GM12865 (cell line): ENCODE measurements around the gene CCNF.

Source experiments
- DNase-seq: peaks from one replicate; pipeline ENCODE4 v3.0.0; 2010; ENCODE audit warnings: low read depth
- H3K4me3 ChIP-seq: 2 replicates; pipeline ENCODE4 v1.5.1; 2011; ENCODE audit warnings: mild to moderate bottlenecking, low read depth, low read length, control low read depth
- CTCF ChIP-seq: IDR thresholded peaks from 2 replicates; pipeline ENCODE4 v1.5.1; 2011; ENCODE audit warnings: low read length, control low read depth, low read depth, inconsistent platforms; ENCODE audit not compliant: insufficient read depth; ENCODE audit errors: missing control alignments

Gene CCNF

DNA sequence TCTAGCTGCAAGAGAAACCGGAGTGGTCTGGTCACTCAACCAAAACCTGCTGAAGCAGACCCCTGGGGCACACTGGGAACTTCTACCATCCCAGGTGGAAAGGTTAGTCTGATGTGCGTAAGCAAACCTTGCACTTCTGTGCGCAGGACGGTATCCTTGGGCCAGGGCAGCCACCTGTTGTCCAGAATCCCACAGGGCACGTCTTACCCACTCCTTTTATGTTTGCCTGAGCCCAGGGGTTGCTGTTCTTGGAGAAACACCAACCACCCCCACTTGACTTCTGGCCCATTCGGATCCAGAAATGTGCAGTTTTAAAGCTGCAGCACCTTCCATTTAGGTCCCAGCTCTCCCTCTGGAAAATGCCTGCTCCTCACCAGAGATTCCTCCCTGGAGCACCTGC lies 64.4 kb downstream of the CCNF start:
- H3K4me3 ChIP-seq: no peak overlapping the region
- DNase-seq: no peak
- TF ChIP-seq CTCF: no peak

GRCh38 chr16:2494616-2495015 lies 65.4 kb downstream of the CCNF start:
- no peak for DNase-seq
- TF ChIP-seq CTCF: no peak
- H3K4me3 ChIP-seq: no peak overlapping the region

DNA sequence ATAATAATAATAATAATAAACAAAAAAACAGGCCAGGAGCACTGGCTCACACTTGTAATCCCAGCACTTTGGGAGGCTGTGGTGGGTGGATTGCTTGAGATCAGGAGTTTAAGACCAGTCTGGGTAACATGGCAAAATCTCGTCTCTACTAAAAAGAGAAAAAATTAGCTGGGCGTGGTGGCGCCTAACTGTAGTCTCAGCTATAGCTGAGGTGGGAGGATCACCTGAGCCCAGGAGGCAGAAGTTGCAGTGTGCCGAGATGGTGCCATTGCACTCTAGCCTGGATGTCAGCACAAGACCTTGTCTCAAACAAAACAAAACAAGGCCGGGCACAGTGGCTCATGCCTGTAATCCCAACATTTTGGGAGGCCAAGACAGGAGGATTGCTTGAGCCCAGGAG lies 65.8 kb downstream of the CCNF start:
- DNase-seq: no peak
- TF ChIP-seq CTCF: no peak
- H3K4me3 ChIP-seq: no peak overlapping the region

DNA sequence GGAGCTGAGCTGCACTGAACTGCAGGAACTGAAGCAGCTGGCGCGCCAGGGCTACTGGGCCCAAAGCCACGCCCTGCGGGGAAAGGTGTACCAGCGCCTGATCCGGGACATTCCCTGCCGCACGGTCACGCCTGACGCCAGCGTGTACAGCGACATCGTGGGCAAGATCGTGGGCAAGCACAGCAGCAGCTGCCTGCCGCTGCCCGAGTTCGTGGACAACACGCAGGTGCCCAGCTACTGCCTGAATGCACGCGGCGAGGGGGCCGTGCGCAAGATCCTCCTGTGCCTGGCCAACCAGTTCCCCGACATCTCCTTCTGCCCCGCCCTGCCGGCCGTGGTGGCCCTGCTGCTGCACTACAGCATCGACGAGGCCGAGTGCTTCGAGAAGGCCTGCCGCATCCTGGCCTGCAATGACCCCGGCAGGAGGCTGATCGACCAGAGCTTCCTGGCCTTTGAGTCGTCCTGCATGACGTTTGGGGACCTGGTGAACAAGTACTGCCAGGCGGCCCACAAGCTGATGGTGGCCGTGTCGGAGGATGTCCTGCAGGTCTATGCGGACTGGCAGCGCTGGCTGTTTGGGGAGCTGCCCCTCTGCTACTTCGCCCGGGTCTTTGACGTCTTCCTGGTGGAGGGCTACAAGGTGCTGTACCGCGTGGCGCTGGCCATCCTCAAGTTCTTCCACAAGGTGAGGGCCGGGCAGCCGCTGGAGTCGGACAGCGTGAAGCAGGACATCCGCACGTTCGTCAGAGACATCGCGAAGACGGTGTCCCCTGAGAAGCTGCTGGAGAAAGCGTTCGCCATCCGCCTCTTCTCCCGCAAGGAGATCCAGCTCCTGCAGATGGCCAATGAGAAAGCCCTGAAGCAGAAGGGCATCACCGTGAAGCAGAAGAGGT lies 67.2 kb downstream of the CCNF start:
- no peak for DNase-seq
- H3K4me3 ChIP-seq: no peak overlapping the region
- no peak for TF ChIP-seq CTCF

GRCh38 chr16:2497116-2497630 lies 67.9 kb downstream of the CCNF start:
- DNase-seq: no peak
- TF ChIP-seq CTCF: no peak
- H3K4me3 ChIP-seq: no peak overlapping the region

DNA sequence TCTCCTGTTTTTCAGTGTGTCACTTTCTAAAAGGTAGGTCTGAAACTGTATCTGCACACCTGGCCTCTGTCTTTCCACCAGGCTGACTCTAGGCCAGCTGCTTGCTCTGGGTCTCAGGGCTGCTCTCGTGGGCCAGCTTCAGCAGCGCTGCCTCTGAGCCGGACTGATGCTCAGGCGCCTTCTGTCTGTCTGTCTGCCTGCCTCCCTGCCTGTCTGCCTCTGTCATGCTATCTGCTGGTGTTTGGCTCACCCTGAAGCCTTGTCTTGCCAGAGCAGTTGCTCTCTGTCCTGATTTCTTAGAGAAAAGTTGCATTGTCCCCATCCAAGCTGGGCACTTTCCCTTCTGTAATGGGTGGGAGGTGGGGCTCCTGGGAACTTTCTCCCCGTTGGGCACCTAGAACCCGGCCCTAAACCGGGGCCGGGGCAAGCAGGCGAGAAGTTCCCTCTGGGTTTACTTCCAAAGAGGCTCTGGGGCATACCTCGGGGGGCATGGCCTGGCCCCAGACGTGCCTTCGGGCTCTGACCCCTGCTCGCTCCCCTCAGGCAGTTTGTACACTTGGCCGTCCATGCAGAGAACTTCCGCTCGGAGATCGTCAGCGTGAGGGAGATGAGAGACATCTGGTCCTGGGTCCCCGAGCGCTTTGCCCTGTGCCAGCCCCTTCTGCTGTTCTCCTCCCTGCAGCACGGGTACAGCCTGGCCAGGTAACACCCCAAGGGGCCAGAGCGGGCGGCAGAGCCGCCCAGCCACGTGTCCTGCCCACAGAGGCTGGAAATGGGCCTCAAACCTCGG lies 68.6 kb downstream of the CCNF start:
- TF ChIP-seq CTCF: no peak
- no peak for DNase-seq
- no peak overlapping the region for H3K4me3 ChIP-seq
